Measurements from ENCODE around the gene SCN5A. TPM values are rescaled to one million over a fixed set of nuclear protein-coding genes. Genes with fewer than 3 reads are reported as not detected.

SCN5A gene
- total and polyA plus RNA-seq, 2 donors (not counting 1 experiment from before 2014, with no cell fraction given): 0.20 to 0.37 TPM

Small RNA genes lying within 50 kb of the gene (small RNA-seq; reads per million reads assigned to genes)
- gene RF00019 (ENCODE audit: insufficient read length, low read depth, low replicate concordance): not detected

Other genes starting within 250 kb of the SCN5A start
- gene ACVR2B, start 195.8 kb downstream of the SCN5A start, total RNA-seq: 3.9 and 4.2 TPM in 2 replicates
- gene ACVR2B, start 195.8 kb downstream of the SCN5A start, polyA plus RNA-seq: 0.18 and 0.26 TPM in 2 replicates
- 36.8 and 38.3 TPM in 2 replicates for gene EXOG, start 153.3 kb downstream of the SCN5A start, total RNA-seq
- gene EXOG, start 153.3 kb downstream of the SCN5A start, polyA plus RNA-seq: 8.8 and 15.0 TPM in 2 replicates
- gene SCN10A, start 166.5 kb upstream of the SCN5A start, total RNA-seq: not detected in 2 replicates
- gene SCN10A, start 166.5 kb upstream of the SCN5A start, polyA plus RNA-seq: not detected in 2 replicates